Astrocyte of the spinal cord (primary cell): Measurements from ENCODE around the gene CLRN2.
"Not testable (repeated sequence)": the region's sequence is repeated elsewhere in the genome, so short reads cannot be mapped to it uniquely, and the experiment has no call there.

Source experiments
- DNase-seq: peaks from one replicate; pipeline ENCODE4 v3.0.0; 2011; ENCODE audit warnings: low read depth, low spot score
- H3K4me3 ChIP-seq: 2 replicates; pipeline ENCODE4 v1.5.1; 2011; ENCODE audit warnings: low read depth, mild to moderate bottlenecking, low read length, moderate library complexity
- CTCF ChIP-seq: IDR thresholded peaks from 2 replicates; pipeline ENCODE4 v1.5.1; 2012; ENCODE audit warnings: low read depth, mild to moderate bottlenecking, low read length, inconsistent platforms
- in situ Hi-C: cut with HindIII; loops from 2 replicates; pipeline ENCODE4 v1.10.0; 2017; ENCODE audit warnings: low sequenced_read_pairs

Gene CLRN2

GRCh38 chr4:17574206-17574605 lies 59.2 kb downstream of the CLRN2 start:
- no peak for TF ChIP-seq CTCF
- H3K4me3 ChIP-seq, result no peak overlapping the region
- in situ Hi-C loops, result no loop called here
- DNase-seq, result no peak

- DNase-seq, in situ Hi-C loops, H3K4me3 ChIP-seq: not testable (repeated sequence)
Observed at GRCh38 chr4:17575177-17575576, 60.2 kb downstream of the CLRN2 start.
